Duodenal mucosa (tissue), 2 donors: ENCODE measurements around the gene FGB.

Source experiments
- H3K27ac ChIP-seq: one replicate; pipeline ENCODE4 v1.7.0; 2013; ENCODE audit warnings: low read depth, low read length
- H3K27me3 ChIP-seq, 2 donors: one replicate each; pipeline ENCODE4 v1.7.0; 2013; ENCODE audit warnings: low read length in 2 of 2, control low read depth in 1 of 2; ENCODE audit not compliant: insufficient read depth in 2 of 2, control insufficient read depth in 1 of 2
- H3K36me3 ChIP-seq, 2 donors: one replicate each; pipeline ENCODE4 v1.7.0; 2013; ENCODE audit warnings: low read length in 2 of 2, control low read depth in 1 of 2; ENCODE audit not compliant: insufficient read depth in 2 of 2, control insufficient read depth in 1 of 2
- H3K4me1 ChIP-seq, 2 donors: one replicate each; pipeline ENCODE4 v1.7.0; 2013; ENCODE audit warnings: low read length in 2 of 2, control low read depth in 1 of 2; ENCODE audit not compliant: insufficient read depth in 2 of 2, control insufficient read depth in 1 of 2
- H3K4me3 ChIP-seq, 2 donors: one replicate each; pipeline ENCODE4 v1.7.0; 2013; ENCODE audit warnings: low read length in 2 of 2, low read depth in 1 of 2
- H3K9ac ChIP-seq, 2 donors: one replicate each; pipeline ENCODE4 v1.7.0; 2013; ENCODE audit warnings: low read length in 2 of 2, low read depth in 1 of 2
- H3K9me3 ChIP-seq, 2 donors: one replicate each; pipeline ENCODE4 v1.7.0; 2013; ENCODE audit warnings: low read length in 2 of 2, control low read depth in 1 of 2; ENCODE audit not compliant: control insufficient read depth in 1 of 2

The FGB gene

DNA sequence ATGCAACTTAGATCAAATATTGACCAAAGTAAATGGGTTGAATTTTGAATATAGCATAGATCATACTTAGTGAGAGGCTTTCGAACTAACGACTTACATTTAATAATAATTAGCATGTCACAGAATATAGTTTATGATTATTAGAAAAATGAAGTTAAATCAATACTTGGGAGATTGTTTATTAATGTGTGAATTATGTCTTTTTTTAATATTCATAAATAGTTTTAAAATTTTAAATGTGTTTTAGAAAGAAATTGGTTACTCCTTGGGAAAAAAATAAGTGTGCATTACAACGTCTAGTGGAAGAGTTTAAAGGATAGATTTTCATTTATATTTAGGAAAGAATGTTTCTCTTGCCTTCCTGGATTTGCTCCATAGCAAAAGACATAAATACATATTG is 20.4 kb downstream of the FGB start:
- H3K4me1 ChIP-seq = no peaks in the 10 kb centered on the region
- H3K27me3 ChIP-seq = no peaks in the 10 kb centered on the region
- no peak overlapping the region for H3K27ac ChIP-seq
- no peak overlapping the region for H3K9ac ChIP-seq
- no peaks in the 10 kb centered on the region for H3K36me3 ChIP-seq
- no peaks in the 10 kb centered on the region for H3K9me3 ChIP-seq
- no peak overlapping the region for H3K4me3 ChIP-seq

GRCh38 chr4:154583677-154584076 is 20.9 kb downstream of the FGB start:
- no peak overlapping the region for H3K4me3 ChIP-seq
- no peak overlapping the region for H3K27ac ChIP-seq
- no peaks in the 10 kb centered on the region for H3K36me3 ChIP-seq
- no peaks in the 10 kb centered on the region for H3K9me3 ChIP-seq
- no peaks in the 10 kb centered on the region for H3K27me3 ChIP-seq
- no peaks in the 10 kb centered on the region for H3K4me1 ChIP-seq
- no peak overlapping the region for H3K9ac ChIP-seq

DNA sequence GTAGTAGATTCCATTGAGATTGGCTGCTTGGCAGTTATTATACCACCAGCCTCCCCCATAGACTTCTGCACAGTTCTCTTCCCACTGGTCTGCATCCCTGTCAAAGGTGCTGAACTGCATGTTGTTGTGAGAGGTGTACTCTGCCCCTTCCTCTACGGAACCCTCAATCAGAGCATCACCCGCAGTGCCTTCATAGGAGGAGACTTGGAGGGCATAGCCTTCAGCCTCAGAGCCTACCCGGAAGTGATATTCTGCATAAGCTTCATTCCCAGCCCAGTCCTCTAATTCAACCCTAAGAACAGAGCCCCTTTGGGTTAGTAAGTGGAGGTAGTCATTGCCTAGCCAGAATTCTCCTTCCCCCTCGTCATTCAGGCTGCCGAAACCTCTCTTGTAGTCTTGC is 21.4 kb downstream of the FGB start:
- Histone ChIP-seq H3K4me1 (no peaks in the 10 kb centered on the region), H3K4me3 (no peak overlapping the region), H3K36me3 (no peaks in the 10 kb centered on the region), H3K9ac (no peak overlapping the region), H3K9me3 (no peaks in the 10 kb centered on the region), H3K27me3 (no peaks in the 10 kb centered on the region), H3K27ac (no peak overlapping the region)

GRCh38 chr4:154585369-154586018 is 22.7 kb downstream of the FGB start:
- Histone ChIP-seq H3K4me3 (no peak overlapping the region), H3K36me3 (no peaks in the 10 kb centered on the region), H3K27ac (no peak overlapping the region), H3K4me1 (peaks cover 0 to 2% of the 10 kb centered on the region in 2 donors), H3K9me3 (no peaks in the 10 kb centered on the region), H3K9ac (no peak overlapping the region), H3K27me3 (no peaks in the 10 kb centered on the region)

DNA sequence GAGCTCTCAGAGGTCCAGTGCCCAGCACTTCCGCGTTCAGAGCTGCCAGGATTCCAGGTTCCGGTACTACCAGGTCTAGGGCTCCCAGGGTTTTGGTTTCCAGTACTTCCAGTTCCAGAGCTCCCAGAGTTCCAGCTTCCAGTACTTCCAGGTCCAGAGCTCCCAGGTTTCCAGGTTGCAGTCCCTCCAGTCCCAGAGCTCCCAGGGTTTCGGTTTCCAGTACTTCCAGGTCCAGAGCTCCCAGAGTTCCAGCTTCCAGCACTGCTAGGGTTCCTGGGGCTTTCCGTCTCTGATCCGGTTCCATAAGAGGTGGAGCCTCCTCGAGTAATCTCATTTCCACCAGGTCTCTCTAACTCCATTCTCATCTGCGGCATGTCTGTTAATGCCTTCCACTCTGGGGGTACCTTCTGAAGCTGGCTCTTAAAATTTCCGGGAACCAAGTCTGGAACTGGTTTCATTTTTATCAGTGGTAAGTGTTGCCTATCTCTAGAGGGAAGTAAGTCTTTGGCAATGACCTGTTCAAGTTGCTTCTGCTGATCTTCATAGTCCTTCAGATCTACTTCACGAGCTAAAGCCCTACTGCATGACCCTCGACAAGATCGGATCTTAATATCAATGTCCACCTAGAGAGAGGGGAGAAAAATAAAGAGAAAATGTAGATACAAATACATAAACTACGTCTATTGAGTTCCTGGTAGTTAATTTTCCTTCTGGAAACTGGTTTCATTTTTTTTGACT is 23.7 kb downstream of the FGB start:
- Histone ChIP-seq H3K27me3 (no peaks in the 10 kb centered on the region), H3K9me3 (no peaks in the 10 kb centered on the region), H3K27ac (no peak overlapping the region), H3K4me1 (peaks cover 0 to 6% of the 10 kb centered on the region in 2 donors), H3K4me3 (no peak overlapping the region), H3K9ac (no peak overlapping the region), H3K36me3 (no peaks in the 10 kb centered on the region)

- Histone ChIP-seq H3K36me3 (no peaks in the 10 kb centered on the region), H3K27ac (no peak overlapping the region), H3K4me3 (no peak overlapping the region), H3K9me3 (no peaks in the 10 kb centered on the region), H3K9ac (no peak overlapping the region), H3K4me1 (peaks cover 0 to 6% of the 10 kb centered on the region in 2 donors), H3K27me3 (no peaks in the 10 kb centered on the region)
These were observed 25.4 kb downstream of the FGB start for GRCh38 chr4:154588198-154588597.

DNA sequence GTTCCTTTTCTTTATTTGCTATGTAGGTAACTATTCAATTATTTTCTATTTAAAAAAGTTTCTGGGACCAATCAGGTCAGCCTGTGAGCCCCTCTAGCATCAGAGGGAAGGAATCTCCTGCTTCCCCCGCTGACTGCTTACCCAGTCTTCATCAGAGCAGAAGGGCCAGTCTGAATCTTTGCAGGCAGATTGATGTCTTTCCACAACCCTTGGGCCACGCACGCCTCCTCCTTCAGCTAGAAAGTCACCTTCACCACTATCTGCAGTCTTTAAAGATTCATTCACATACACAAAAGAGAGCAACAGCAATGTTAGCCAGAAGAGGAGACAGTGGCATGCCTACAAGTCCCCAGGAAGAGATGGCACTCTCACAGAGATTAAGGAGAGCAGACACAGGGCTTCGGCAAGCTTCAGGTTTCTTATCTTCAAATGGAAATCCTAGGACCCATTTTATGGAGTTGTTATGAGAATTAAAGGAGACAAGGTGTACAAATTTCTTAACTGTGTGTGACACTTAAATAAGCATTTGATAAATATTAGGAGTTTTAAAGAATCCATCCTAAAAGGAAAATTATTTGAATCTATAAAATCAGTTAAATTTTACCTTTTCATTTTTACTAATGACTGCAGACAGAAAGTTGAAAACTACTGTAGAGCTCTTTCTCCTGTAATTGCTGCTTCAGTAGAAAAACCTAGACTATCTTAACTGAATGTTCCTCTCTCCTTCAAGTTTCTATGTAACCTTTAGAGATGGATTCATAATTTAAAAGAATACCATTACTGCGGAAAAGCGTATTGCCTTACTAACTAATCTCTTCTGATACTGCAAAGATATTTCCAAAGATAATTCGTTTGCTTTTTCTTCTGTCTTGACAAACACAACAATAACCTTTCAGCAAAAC is 26.7 kb downstream of the FGB start:
- no peak overlapping the region for H3K4me3 ChIP-seq

GRCh38 chr4:154590329-154591006 is 27.7 kb downstream of the FGB start, which contains the start of gene FGA:
FGA (minus strand) TSS chr4:154590742; CDS start chr4:154590687, 55 bp downstream.
- H3K4me1 ChIP-seq = peaks cover 0 to 6% of the 10 kb centered on the region in 2 donors
- no peaks in the 10 kb centered on the region for H3K27me3 ChIP-seq
- no peak within 1 kb of the TSS for H3K27ac ChIP-seq
- no peaks in the 10 kb centered on the region for H3K9me3 ChIP-seq
- no peak within 1 kb of the TSS for H3K4me3 ChIP-seq
- no peak within 1 kb of the TSS for H3K9ac ChIP-seq
- H3K36me3 ChIP-seq = no peaks in the 10 kb centered on the region

More for the DNA sequence above, 26.7 kb downstream of the FGB start:
- Histone ChIP-seq H3K9me3 (no peaks in the 10 kb centered on the region), H3K27me3 (no peaks in the 10 kb centered on the region), H3K9ac (no peak overlapping the region), H3K27ac (no peak overlapping the region), H3K4me1 (peaks cover 0 to 6% of the 10 kb centered on the region in 2 donors), H3K36me3 (no peaks in the 10 kb centered on the region)

GRCh38 chr4:154591890-154592289 is 29.1 kb downstream of the FGB start:
- no peak overlapping the region for H3K9ac ChIP-seq
- peaks cover 0 to 6% of the 10 kb centered on the region in 2 donors for H3K4me1 ChIP-seq
- no peaks in the 10 kb centered on the region for H3K9me3 ChIP-seq
- no peaks in the 10 kb centered on the region for H3K27me3 ChIP-seq
- no peaks in the 10 kb centered on the region for H3K36me3 ChIP-seq
- no peak overlapping the region for H3K27ac ChIP-seq
- H3K4me3 ChIP-seq = no peak overlapping the region
